Esophagus squamous epithelium (tissue), 5 donors: Measurements from ENCODE around the gene KLLN. TPM values are rescaled to one million over a fixed set of nuclear protein-coding genes. Genes with fewer than 3 reads are reported as not detected.
"Not testable (repeated sequence)": the region's sequence is repeated elsewhere in the genome, so short reads cannot be mapped to it uniquely, and the experiment has no call there.

Experiments
- DNase-seq: peaks from one replicate; lab custom pipeline; 2025; lab: John Stamatoyannopoulos, UW
- H3K27ac ChIP-seq, 4 donors: fragments of 200-600 bp; sonication (generic); one replicate each; pipeline ENCODE4 v1.5.1; 2016 to 2019; ENCODE audit warnings: mild to moderate bottlenecking in 1 of 4
- H3K27me3 ChIP-seq, 4 donors: fragments of 200-600 bp; sonication (generic); 1 replicate in 3 of 4; 2 replicates in 1 of 4; pipeline versions ENCODE4 v1.5.1 to v1.6.0; 2017 to 2021; ENCODE audit warnings: antibody characterized with exemption in 1 of 4
- H3K36me3 ChIP-seq, 3 donors: fragments of 200-600 bp; sonication (generic); one replicate each; pipeline ENCODE4 v1.5.1; 2016 to 2019
- H3K4me1 ChIP-seq, 3 donors: fragments of 200-600 bp; sonication (generic); one replicate each; pipeline ENCODE4 v1.5.1; 2017 to 2019
- H3K4me3 ChIP-seq, 4 donors: fragments of 200-600 bp; sonication (generic); 1 replicate in 3 of 4; 2 replicates in 1 of 4; pipeline ENCODE4 v1.5.1; 2016 to 2019; ENCODE audit warnings: mild to moderate bottlenecking in 2 of 4, moderate library complexity in 1 of 4
- H3K9me3 ChIP-seq, 3 donors: fragments of 200-600 bp; sonication (generic); one replicate each; pipeline ENCODE4 v1.5.1; 2016 to 2019
- POLR2A ChIP-seq, 4 donors: fragments of 450-650 bp; IDR thresholded peaks; one replicate each; pipeline ENCODE4 v1.6.1; 2017; ENCODE audit warnings: antibody characterized with exemption in 4 of 4, mild to moderate bottlenecking in 4 of 4, moderate library complexity in 3 of 4
- WGBS, 2 donors: methylation state at CpG; one replicate each; pipeline ENCODE4 v1.1.5; 2018; 5-methylcytosine and 5-hydroxymethylcytosine counted together
- intact Hi-C: fragments of 100-400 bp; cut with DNase I; formaldehyde crosslinking; loops from one replicate; pipeline ENCODE4 v1.15.0; 2022
- total RNA-seq, 4 donors: library from RNA; depleted of rRNA; stranded (reverse); fragments of >200 nt; gene quantifications; one replicate each; pipeline ENCODE4 v1.1.0, GENCODE V29; 2016
- TF ChIP-seq, protein P1 (sequence below), 6 experiments: fragments of 450-650 bp in 4 of 6; fragments of 200-600 bp in 2 of 6; sonication (generic) in 2 of 6; IDR thresholded peaks; one replicate each; pipeline ENCODE4 v1.5.1; 2016 to 2019; ENCODE audit warnings: antibody characterized with exemption in 6 of 6, mild to moderate bottlenecking in 4 of 6, moderate library complexity in 4 of 6
- donor health status: DM: yes; HTN: yes; CAD: no.

KLLN gene, protein sequence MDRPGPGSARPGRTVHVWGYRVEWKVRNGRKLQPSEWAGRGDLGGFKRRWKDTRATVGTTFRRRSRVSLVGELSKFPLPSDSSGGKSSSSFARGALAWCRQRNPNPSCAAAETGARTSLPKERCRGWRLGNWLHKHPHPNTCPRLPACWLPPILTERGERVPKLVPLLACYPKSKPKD
- under 1 TPM; 0.11 to 0.91 (median 0.40) TPM for total RNA-seq

DNA sequence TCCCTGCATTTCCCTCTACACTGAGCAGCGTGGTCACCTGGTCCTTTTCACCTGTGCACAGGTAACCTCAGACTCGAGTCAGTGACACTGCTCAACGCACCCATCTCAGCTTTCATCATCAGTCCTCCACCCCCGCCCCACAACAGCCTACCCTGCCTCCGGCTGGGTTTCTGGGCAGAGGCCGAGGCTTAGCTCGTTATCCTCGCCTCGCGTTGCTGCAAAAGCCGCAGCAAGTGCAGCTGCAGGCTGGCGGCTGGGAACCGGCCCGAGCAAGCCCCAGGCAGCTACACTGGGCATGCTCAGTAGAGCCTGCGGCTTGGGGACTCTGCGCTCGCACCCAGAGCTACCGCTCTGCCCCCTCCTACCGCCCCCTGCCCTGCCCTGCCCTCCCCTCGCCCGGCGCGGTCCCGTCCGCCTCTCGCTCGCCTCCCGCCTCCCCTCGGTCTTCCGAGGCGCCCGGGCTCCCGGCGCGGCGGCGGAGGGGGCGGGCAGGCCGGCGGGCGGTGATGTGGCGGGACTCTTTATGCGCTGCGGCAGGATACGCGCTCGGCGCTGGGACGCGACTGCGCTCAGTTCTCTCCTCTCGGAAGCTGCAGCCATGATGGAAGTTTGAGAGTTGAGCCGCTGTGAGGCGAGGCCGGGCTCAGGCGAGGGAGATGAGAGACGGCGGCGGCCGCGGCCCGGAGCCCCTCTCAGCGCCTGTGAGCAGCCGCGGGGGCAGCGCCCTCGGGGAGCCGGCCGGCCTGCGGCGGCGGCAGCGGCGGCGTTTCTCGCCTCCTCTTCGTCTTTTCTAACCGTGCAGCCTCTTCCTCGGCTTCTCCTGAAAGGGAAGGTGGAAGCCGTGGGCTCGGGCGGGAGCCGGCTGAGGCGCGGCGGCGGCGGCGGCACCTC lies at the start of gene KLLN, which contains the start of gene PTEN:
TSS of gene KLLN (minus strand) at position 481 of the 891 bp plus-strand sequence. CDS start 1,046 bp downstream, outside the sequence.
TSS of gene PTEN (plus strand) at position 573 of the 891 bp plus-strand sequence. CDS start 845 bp downstream, outside the sequence.
- TF ChIP-seq, protein P1, sequence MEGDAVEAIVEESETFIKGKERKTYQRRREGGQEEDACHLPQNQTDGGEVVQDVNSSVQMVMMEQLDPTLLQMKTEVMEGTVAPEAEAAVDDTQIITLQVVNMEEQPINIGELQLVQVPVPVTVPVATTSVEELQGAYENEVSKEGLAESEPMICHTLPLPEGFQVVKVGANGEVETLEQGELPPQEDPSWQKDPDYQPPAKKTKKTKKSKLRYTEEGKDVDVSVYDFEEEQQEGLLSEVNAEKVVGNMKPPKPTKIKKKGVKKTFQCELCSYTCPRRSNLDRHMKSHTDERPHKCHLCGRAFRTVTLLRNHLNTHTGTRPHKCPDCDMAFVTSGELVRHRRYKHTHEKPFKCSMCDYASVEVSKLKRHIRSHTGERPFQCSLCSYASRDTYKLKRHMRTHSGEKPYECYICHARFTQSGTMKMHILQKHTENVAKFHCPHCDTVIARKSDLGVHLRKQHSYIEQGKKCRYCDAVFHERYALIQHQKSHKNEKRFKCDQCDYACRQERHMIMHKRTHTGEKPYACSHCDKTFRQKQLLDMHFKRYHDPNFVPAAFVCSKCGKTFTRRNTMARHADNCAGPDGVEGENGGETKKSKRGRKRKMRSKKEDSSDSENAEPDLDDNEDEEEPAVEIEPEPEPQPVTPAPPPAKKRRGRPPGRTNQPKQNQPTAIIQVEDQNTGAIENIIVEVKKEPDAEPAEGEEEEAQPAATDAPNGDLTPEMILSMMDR (IDR thresholded peaks at IDR 0.05) = no peak
- peak in 3 of 4 donors; percentile 53 to 94 (median 93) for TF ChIP-seq POLR2A (IDR thresholded peaks at IDR 0.05)
- WGBS, 2 donors = 0% methylated on average over 4 to 13 of the region's 89 CpGs
- no peaks in the 10 kb centered on the region for H3K27me3 ChIP-seq
- H3K4me3 ChIP-seq = peak within 1 kb of the TSS; percentile 69 to 97 (median 92)
- no peaks in the 10 kb centered on the region for H3K9me3 ChIP-seq
- no peaks in the 10 kb centered on the region for H3K36me3 ChIP-seq
- intact Hi-C loops = loop anchor here (10.0 kb wide), 1 partner anchor 692 kb away; no protein-coding TSS in a partner anchor
- peak; percentile 76 for DNase-seq
- peak within 1 kb of the TSS; percentile 96 to 99 (median 98) for H3K27ac ChIP-seq
- H3K4me1 ChIP-seq = peaks cover 4 to 32% (median 10%) of the 10 kb centered on the region in 3 donors

DNA sequence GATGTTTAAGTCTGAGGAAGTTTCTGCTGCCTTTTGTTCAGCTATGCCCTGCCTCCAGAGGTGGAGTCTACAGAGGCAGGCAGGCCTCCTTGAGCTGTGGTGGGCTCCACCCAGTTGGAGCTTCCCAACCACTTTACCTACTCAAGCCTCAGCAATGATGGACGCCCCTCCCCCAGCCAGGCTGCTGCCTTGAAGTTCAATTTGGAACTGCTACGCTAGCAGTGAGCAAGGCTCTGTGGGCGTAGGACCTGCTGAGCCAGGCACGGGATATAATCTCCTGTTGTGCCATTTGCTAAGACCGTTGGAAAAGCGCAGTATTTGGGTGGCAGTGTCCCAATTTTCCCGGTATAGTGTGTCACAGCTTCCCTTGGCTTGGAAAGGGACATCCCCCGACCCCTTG lies 40.1 kb upstream of the KLLN start:
- H3K27ac ChIP-seq, H3K27me3 ChIP-seq, DNase-seq, intact Hi-C loops, H3K4me3 ChIP-seq: not testable (repeated sequence)
- H3K36me3 ChIP-seq = peaks cover 0 to 56% (median 0%) of the 10 kb centered on the region in 3 donors
- peaks cover 0 to 18% (median 9%) of the 10 kb centered on the region in 3 donors for H3K9me3 ChIP-seq
- WGBS, 2 donors = 83 to 100% methylated on average over 2 of the region's 8 CpGs
- H3K4me1 ChIP-seq = peaks cover 0 to 15% (median 0%) of the 10 kb centered on the region in 3 donors

DNA sequence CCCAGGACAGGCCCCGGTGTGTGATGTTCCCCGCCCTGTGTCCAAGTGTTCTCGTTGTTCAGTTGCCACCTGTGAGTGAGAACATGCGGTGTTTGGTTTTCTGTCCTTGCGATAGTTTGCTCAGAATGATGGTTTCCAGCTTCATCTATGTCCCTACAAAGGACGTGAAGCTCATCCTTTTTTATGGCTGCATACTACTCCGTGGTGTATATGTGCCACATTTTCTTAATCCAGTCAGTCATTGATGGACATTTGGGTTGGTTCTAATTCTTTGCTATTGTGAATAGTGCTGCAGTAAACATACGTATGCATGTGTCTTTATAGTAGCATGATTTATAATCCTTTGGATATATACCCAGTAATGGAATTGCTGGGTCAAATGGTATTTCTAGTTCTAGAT lies 34.6 kb upstream of the KLLN start:
- DNase-seq, intact Hi-C loops, H3K9me3 ChIP-seq, H3K4me1 ChIP-seq, H3K4me3 ChIP-seq, H3K27ac ChIP-seq, H3K27me3 ChIP-seq: not testable (repeated sequence)
- H3K36me3 ChIP-seq = peaks cover 0 to 52% (median 0%) of the 10 kb centered on the region in 3 donors
- WGBS, 2 donors = 96 to 98% methylated on average over 8 of the region's 8 CpGs

DNA sequence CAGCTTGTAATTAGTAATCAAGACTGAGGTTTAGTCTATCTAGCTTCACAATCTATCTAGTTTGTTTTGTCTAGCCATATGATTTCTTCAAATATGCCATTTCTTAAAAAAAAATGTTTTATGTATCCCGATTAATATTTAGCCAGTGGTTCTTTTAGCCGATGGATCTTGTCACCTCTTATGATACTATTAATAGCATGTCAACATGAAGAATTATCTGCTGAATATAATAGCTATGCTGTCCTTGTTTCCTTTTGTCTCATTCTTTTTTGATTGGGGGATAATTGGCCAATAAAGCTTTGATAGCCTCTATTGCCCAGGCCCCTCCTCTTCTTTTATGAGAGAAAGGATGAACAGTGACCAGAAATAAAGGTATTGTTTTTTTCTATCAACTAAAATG lies 32.9 kb upstream of the KLLN start:
- no peak overlapping the region for H3K27ac ChIP-seq

DNA sequence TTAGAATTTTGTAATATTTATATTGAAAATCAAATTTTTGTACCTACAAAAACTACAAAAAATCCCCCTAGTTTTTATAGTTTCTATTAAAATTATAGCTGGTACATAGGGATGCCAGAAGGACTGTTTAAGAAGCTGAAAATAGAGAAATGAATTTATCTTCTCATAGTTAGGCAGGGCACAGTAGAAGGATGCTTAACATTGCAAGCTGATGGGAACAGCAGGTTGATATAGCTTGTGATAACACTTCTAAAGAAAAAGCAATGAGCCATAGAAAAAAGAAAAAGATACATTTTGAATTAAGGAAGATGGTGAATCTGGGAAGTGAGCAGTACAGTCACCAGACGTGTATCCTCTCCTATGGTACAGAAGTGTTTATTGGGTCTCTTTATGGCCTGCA lies 32.1 kb upstream of the KLLN start:
- no peak overlapping the region for H3K27ac ChIP-seq
- H3K36me3 ChIP-seq = peaks cover 0 to 35% (median 0%) of the 10 kb centered on the region in 3 donors
- TF ChIP-seq, protein P1 (IDR thresholded peaks at IDR 0.05) = no peak
- TF ChIP-seq POLR2A (IDR thresholded peaks at IDR 0.05) = no peak
- no peaks in the 10 kb centered on the region for H3K9me3 ChIP-seq
- DNase-seq = no peak
- no peaks in the 10 kb centered on the region for H3K27me3 ChIP-seq
- H3K4me3 ChIP-seq = no peak overlapping the region
- intact Hi-C loops = no loop called here
- peaks cover 0 to 11% (median 0%) of the 10 kb centered on the region in 3 donors for H3K4me1 ChIP-seq
- WGBS, 2 donors = 70 to 73% methylated on average over 1 of the region's 1 CpG

More for the DNA sequence above, 32.9 kb upstream of the KLLN start:
- no peak for DNase-seq
- TF ChIP-seq, protein P1 (IDR thresholded peaks at IDR 0.05) = no peak
- no peak for TF ChIP-seq POLR2A (IDR thresholded peaks at IDR 0.05)
- Histone ChIP-seq H3K27me3 (no peaks in the 10 kb centered on the region), H3K36me3 (peaks cover 0 to 35% (median 0%) of the 10 kb centered on the region in 3 donors), H3K4me3 (no peak overlapping the region), H3K4me1 (peaks cover 0 to 11% (median 0%) of the 10 kb centered on the region in 3 donors), H3K9me3 (no peaks in the 10 kb centered on the region)
- intact Hi-C loops = no loop called here
- 72 to 84% methylated on average over 2 of the region's 2 CpGs for WGBS, 2 donors
